LHCN-M2 (cell line): ENCODE measurements around the gene PSMD3. TPM values are rescaled to one million over a fixed set of nuclear protein-coding genes. Genes with fewer than 3 reads are reported as not detected.
A peak's percentile ranks its signal among the peaks of the same experiment; 100 is the strongest.
"Not testable (repeated sequence)": the region's sequence is repeated elsewhere in the genome, so short reads cannot be mapped to it uniquely, and the experiment has no call there.

ENCODE experiments used
- DNase-seq: peaks from one replicate; pipeline ENCODE4 v3.0.0-alpha.2; 2012; ENCODE audit warnings: low read depth
- total RNA-seq: library from RNA; depleted of rRNA; stranded (reverse); fragments of >200 nt; gene quantifications from 2 replicates; pipeline ENCODE4 v1.2.3, GENCODE V29; 2014

The PSMD3 gene
- total RNA-seq, 1 experiment from 2014 or later = 159 TPM

DNA sequence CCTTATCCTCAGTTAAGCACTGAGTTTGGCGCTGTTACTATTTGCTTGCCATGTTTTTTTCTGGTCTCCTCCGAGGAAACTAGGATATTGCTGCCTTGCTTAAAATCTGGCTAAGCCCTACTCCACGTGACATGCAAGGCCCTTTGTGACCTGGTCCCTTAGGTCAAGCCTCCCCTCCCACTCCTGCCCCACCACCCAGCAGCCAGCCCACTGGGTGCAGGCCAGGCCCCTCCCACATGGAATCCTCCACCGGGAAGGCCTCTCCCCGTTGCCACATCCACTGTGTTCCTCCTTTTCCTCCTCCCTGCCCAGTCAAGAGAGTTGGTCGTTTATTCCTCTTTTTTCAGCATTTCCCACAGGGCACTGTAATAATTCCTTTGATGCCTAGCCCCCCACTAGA lies 16.2 kb downstream of the PSMD3 start:
- no peak for DNase-seq

- no peak for DNase-seq
Observed at GRCh38 chr17:39997543-39997942, 16.9 kb downstream of the PSMD3 start.

- DNase-seq = peak; percentile 27
Observed at GRCh38 chr17:39999067-39999466, 18.5 kb downstream of the PSMD3 start.

- DNase-seq = no peak
Observed at GRCh38 chr17:40000161-40000560, 19.6 kb downstream of the PSMD3 start.

GRCh38 chr17:40001335-40001734 lies 20.7 kb downstream of the PSMD3 start:
- not testable (repeated sequence) for DNase-seq

DNA sequence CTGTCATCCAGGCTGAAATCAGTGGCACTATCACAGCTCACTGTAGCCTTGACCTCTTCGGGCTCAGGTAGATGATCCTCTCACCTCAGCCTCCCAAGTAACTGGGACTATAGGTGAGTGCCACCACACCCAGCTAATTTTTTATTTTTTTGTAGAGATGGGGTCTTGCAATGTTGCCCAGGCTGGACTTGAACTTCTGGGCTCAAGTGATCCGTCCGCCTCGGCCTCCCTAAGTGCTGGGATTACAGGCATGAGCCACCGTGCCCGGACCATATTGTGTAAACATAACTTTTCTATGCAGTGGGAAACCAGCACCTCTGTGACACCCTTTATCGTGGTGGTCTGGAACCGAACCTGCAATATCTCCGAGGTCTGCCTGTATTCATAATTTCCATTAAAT lies 23.5 kb downstream of the PSMD3 start:
- DNase-seq = no peak

- DNase-seq = no peak
Observed at GRCh38 chr17:40004712-40005111, 24.1 kb downstream of the PSMD3 start.

GRCh38 chr17:40005520-40005919 lies 24.9 kb downstream of the PSMD3 start:
- no peak for DNase-seq

DNA sequence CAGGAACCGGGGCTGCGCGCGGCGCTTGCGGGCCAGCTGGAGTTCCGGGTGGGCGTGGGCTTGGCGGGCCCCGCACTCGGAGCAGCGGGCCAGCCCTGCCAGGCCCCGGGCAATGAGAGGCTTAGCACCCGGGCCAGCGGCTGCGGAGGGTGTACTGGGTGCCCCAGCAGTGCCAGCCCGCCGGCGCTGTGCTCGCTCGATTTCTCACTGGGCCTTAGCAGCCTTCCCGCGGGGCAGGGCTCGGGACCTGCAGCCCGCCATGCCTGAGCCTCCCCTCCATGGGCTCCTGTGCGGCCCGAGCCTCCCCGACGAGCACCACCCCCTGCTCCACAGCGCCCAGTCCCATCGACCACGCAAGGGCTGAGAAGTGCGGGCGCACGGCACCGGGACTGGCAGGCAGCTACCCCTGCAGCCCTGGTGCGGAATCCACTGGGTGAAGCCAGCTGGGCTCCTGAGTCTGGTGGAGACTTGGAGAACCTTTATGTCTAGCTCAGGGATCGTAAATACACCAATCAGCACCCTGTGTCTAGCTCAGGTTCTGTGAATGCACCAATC lies 30.4 kb downstream of the PSMD3 start:
- not testable (repeated sequence) for DNase-seq

GRCh38 chr17:40012017-40012647 lies 31.5 kb downstream of the PSMD3 start:
- not testable (repeated sequence) for DNase-seq

DNA sequence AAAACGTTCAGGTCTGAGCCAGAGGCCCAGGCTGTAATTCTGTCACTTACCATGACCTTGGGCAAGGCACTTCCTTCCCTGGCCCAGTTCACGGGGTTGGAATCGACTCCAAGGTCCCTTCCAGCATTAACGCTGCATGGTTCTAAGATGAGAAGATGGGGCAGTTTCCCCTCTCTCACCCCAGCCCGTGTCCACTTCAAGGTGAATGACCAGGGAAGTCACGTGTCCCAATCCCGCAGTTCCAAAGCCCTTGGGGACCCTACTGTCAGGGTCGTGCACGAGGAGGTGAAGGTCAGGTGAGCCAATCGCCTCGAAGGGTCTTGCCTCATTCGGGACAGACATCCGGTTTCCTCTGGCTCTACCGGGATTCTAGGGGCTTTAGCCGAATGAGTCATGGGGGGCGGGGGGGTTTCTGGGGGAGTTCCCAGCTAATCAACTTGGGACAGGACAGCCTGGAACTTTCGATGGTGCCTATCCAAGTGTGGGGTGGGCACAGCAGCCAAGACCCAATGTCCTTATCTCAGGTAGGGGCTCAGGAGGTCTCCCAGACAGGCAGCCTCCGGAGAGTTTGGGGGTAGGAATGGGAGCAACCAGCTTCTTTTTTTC lies 33.9 kb downstream of the PSMD3 start:
- DNase-seq = peak; percentile 54

- DNase-seq = peak; percentile 69
Observed at GRCh38 chr17:40015005-40015997, 34.7 kb downstream of the PSMD3 start, which contains the start of gene CSF3. CSF3 (plus strand) TSS chr17:40015440; CDS start chr17:40015475, 35 bp downstream.

DNA sequence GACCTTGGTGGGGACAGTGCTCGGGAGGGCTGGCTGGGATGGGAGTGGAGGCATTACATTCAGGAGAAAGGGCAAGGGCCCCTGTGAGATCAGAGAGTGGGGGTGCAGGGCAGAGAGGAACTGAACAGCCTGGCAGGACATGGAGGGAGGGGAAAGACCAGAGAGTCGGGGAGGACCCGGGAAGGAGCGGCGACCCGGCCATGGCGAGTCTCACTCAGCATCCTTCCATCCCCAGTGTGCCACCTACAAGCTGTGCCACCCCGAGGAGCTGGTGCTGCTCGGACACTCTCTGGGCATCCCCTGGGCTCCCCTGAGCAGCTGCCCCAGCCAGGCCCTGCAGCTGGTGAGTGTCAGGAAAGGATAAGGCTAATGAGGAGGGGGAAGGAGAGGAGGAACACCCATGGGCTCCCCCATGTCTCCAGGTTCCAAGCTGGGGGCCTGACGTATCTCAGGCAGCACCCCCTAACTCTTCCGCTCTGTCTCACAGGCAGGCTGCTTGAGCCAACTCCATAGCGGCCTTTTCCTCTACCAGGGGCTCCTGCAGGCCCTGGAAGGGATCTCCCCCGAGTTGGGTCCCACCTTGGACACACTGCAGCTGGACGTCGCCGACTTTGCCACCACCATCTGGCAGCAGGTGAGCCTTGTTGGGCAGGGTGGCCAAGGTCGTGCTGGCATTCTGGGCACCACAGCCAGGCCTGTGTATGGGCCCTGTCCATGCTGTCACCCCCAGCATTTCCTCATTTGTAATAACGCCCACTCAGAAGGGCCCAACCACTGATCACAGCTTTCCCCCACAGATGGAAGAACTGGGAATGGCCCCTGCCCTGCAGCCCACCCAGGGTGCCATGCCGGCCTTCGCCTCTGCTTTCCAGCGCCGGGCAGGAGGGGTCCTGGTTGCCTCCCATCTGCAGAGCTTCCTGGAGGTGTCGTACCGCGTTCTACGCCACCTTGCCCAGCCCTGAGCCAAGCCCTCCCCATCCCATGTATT lies 35.7 kb downstream of the PSMD3 start:
- DNase-seq = no peak

GRCh38 chr17:40017422-40018080 lies 36.9 kb downstream of the PSMD3 start:
- no peak for DNase-seq

GRCh38 chr17:40018211-40019121 lies 37.9 kb downstream of the PSMD3 start:
- peak; percentile 78 for DNase-seq

DNA sequence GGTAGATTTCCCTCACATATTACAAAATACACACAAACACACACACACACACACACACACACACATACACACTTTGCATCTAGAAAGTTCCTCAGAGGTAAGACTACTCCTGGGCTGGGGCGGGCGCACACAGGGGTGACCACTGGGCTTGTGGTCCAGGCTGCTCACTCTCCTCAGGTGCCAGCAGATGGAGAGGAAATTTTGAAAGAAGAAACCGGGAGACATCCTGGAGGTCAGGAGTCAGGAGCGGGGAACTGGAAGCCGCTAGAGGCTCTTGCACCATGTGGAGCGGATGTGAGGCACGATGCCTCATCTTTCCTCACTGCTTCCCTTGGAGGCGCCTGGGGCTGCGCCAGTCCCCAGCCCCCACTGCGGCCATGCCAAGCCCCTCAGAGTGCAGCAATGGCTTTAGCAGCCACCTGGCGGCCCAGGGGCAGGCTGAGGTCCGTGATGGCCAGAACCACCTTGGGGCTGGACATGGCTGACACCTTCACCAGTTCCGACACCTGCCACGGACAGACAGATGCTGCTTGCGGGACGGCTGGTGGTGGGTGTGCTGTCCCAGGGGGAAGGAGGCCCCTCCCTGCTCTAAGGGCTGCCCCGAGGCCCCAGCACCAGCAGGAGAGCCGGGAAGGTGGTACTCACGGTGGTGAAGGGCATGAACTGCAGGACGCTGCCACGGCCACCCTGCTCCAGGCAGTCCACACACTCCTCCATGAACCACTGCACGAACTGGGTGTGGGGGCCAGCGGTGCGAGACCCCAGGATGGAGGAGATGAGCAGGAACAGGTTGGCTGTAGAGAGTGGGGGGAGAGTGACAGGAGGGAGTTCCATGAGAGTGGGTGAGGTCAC lies 38.8 kb downstream of the PSMD3 start:
- DNase-seq = peak; percentile 59

- DNase-seq = no peak
Observed at GRCh38 chr17:40020146-40020545, 39.5 kb downstream of the PSMD3 start.

GRCh38 chr17:40021451-40021971 lies 40.9 kb downstream of the PSMD3 start:
- DNase-seq = peak; percentile 98
